Astrocyte of the cerebellum (primary cell): Measurements from ENCODE around the gene LITAFD.
"Not testable (repeated sequence)": the region's sequence is repeated elsewhere in the genome, so short reads cannot be mapped to it uniquely, and the experiment has no call there.

Experiments
- DNase-seq: peaks from one replicate; pipeline ENCODE4 v3.0.0-alpha.2; 2011; ENCODE audit warnings: low read depth
- H3K4me3 ChIP-seq: 2 replicates; pipeline ENCODE4 v1.5.1; 2011; ENCODE audit warnings: mild to moderate bottlenecking, low read depth, low read length, moderate library complexity
- in situ Hi-C: cut with HindIII; loops from 2 replicates; pipeline ENCODE4 v1.10.0; 2017; ENCODE audit warnings: low sequenced_read_pairs
- TF ChIP-seq, protein P1 (sequence below): IDR thresholded peaks from 2 replicates; pipeline ENCODE4 v1.5.1; 2012; ENCODE audit warnings: low read length, low read depth, moderate library complexity, mild to moderate bottlenecking; ENCODE audit errors: missing control alignments

Gene LITAFD

DNA sequence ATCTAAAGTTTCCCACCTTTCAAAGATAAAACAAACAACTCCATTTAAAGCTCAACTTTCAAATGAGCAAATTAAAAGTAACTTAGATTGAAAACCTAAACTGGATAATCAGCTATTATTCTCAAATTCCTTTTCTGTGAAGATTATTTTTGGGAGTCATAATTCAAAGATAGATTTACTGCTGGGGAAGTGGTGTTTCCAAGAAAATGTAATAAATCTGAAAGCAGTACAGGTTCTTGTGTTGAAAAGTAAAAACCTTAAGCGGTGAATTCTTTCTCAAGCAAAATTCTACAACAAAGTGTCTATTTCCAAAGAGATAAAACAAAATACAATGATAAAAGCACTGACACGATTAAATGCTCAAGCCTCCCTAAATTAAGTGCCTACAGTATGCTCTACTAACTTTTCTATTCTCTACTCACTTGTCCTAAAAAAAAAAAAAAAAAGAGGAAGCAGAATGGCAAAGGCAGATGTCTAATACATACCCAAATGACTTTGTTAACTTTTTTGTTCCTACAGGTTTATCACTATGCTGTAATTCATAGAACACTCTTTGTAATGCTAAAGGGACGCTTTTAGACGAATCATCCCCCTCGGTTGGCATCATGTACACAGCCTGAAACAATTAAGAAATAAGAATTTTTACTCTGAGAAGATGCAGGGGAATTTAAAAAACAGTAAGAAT lies 34.5 kb downstream of the LITAFD start:
- H3K4me3 ChIP-seq = no peak overlapping the region
- in situ Hi-C loops = loop anchor here (25.0 kb wide), 1 partner anchor 104 kb away; no protein-coding TSS in a partner anchor
- TF ChIP-seq, protein P1, sequence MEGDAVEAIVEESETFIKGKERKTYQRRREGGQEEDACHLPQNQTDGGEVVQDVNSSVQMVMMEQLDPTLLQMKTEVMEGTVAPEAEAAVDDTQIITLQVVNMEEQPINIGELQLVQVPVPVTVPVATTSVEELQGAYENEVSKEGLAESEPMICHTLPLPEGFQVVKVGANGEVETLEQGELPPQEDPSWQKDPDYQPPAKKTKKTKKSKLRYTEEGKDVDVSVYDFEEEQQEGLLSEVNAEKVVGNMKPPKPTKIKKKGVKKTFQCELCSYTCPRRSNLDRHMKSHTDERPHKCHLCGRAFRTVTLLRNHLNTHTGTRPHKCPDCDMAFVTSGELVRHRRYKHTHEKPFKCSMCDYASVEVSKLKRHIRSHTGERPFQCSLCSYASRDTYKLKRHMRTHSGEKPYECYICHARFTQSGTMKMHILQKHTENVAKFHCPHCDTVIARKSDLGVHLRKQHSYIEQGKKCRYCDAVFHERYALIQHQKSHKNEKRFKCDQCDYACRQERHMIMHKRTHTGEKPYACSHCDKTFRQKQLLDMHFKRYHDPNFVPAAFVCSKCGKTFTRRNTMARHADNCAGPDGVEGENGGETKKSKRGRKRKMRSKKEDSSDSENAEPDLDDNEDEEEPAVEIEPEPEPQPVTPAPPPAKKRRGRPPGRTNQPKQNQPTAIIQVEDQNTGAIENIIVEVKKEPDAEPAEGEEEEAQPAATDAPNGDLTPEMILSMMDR = no peak
- no peak for DNase-seq

- in situ Hi-C loops = loop anchor here (25.0 kb wide), 1 partner anchor 105 kb away; no protein-coding TSS in a partner anchor
- not testable (repeated sequence) for DNase-seq, H3K4me3 ChIP-seq
Observed at GRCh38 chr16:8917336-8917735, 35.2 kb downstream of the LITAFD start.

DNA sequence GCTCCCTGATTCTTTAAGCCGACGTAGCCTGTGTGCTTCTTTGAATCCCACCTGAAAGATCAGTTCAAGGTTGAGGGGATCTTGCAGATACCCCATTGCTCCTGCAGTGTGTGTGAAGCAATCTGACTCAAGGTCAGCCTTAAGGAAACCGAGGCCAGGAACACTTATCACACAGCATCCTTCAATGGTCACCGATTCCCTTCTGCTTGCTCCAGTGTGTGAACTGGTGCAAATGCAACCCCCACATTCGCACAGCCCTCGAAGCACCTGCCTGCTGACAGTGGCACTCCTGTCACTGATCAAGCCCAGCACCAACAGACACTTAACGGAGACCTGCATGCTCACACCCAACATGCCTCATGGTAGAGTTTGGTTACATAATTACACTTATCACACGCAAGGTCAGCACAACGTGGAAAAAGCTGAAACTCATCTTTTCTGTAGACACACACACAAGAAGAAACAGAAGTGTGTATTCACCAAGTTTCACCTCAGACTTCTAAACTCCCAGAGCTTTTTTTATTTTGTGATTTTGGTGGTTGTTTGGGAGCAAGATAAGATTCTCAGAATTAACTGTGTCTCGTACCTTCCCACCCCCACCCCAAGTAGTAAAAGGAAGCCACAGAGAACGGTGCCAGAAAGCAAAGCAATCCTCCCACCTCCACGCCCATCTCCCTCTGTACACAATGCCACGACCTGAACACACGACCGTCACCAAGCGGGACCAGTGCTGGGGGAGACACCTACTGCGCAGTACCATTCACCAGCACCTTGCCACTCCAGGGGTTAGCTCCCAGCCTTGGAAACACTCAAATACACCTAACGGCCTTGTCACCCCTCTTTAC lies 37.2 kb downstream of the LITAFD start:
- in situ Hi-C loops = loop anchor here (25.0 kb wide), 1 partner anchor 107 kb away; no protein-coding TSS in a partner anchor
- DNase-seq = no peak
- no peak overlapping the region for H3K4me3 ChIP-seq
- TF ChIP-seq, protein P1 = no peak

- no peak overlapping the region for H3K4me3 ChIP-seq
- TF ChIP-seq, protein P1 = no peak
- DNase-seq = no peak
- in situ Hi-C loops = loop anchor here (25.0 kb wide), 1 partner anchor 108 kb away; no protein-coding TSS in a partner anchor
Observed at GRCh38 chr16:8919934-8920462, 37.8 kb downstream of the LITAFD start.

GRCh38 chr16:8920645-8921346 lies 38.6 kb downstream of the LITAFD start:
- TF ChIP-seq, protein P1 = no peak
- no peak for DNase-seq
- H3K4me3 ChIP-seq = no peak overlapping the region
- in situ Hi-C loops = loop anchor here (25.0 kb wide), 1 partner anchor 108 kb away; no protein-coding TSS in a partner anchor

GRCh38 chr16:8921347-8921984 lies 39.3 kb downstream of the LITAFD start:
- TF ChIP-seq, protein P1 = no peak
- no peak overlapping the region for H3K4me3 ChIP-seq
- DNase-seq = no peak
- in situ Hi-C loops = loop anchor here (25.0 kb wide), 1 partner anchor 109 kb away; no protein-coding TSS in a partner anchor
